Measurements from ENCODE around the gene SYCP2L. TPM values are rescaled to one million over a fixed set of nuclear protein-coding genes. Genes with fewer than 3 reads are reported as not detected.

The SYCP2L gene
- total and polyA plus RNA-seq, 2 of the 8 experiments (the other 6 are each of a cell fraction or from before 2014, with no cell fraction given) = 1.7 to 4.2 TPM

- Histone ChIP-seq H3K4me1 (replicated peaks in 1 of 4; ENCODE audit: control insufficient read depth in 3 of 4, insufficient read depth in 4 of 4, low read length in 3 of 4) (peaks cover 0 to 1% (median 0%) of the 10 kb centered on the region in 4 experiments; a peak in 1 of 7 replicates), H2BK5ac (ENCODE audit: low read depth, low read length) (no peak overlapping the region), H3K79me2 (ENCODE audit: control insufficient read depth in 1 of 2, insufficient read depth in 2 of 2, low read length in 2 of 2) (no peaks in the 10 kb centered on the region), H4K91ac (replicated peaks; ENCODE audit: insufficient read length, low read length) (no peak overlapping the region), H3K9me3 (ENCODE audit: insufficient read depth in 2 of 2, low read depth in 1 of 2, low read length in 1 of 2) (no peaks in the 10 kb centered on the region), H3K4me2 (ENCODE audit: insufficient read depth in 1 of 2, low read depth in 2 of 2, low read length in 2 of 2) (no peak overlapping the region), H2BK12ac (ENCODE audit: low read depth, low read length) (no peak overlapping the region), H3K18ac (ENCODE audit: extremely low read depth, low read length) (no peak overlapping the region), H3K14ac (ENCODE audit: insufficient read length) (no peak overlapping the region), H3K36me3 (ENCODE audit: control insufficient read depth in 2 of 4, insufficient read depth in 4 of 4, low read length in 3 of 4) (no peaks in the 10 kb centered on the region), H3K4ac (replicated peaks; ENCODE audit: insufficient read length, low read depth, low read length) (no peak overlapping the region), H3K4me3 (ENCODE audit: extremely low read depth in 1 of 4, insufficient read depth in 2 of 4, low read depth in 3 of 4, low read length in 4 of 4) (no peak overlapping the region), H3K56ac (replicated peaks; ENCODE audit: insufficient read length, low read depth, low read length) (no peak overlapping the region), H3K27me3 (replicated peaks in 1 of 4; ENCODE audit: control insufficient read depth in 3 of 4, extremely low read depth in 1 of 4, insufficient read depth in 3 of 4, low read length in 3 of 4) (no peaks in the 10 kb centered on the region), H2AFZ (ENCODE audit: low read length) (no peak overlapping the region), H2BK120ac (replicated peaks; ENCODE audit: low read depth, low read length) (no peak overlapping the region), H4K8ac (ENCODE audit: extremely low read depth, insufficient read depth, low read length) (no peak overlapping the region), H2BK20ac (ENCODE audit: low read length) (no peak overlapping the region), H4K5ac (ENCODE audit: insufficient read length, low read depth, low read length) (no peak overlapping the region), H4K20me1 (replicated peaks in 1 of 2; ENCODE audit: control insufficient read depth in 1 of 2, insufficient read depth in 2 of 2, low read length in 2 of 2) (no peaks in the 10 kb centered on the region), H2AK5ac (ENCODE audit: low read depth, low read length) (no peak overlapping the region), H3K23ac (ENCODE audit: insufficient read length) (no peak overlapping the region), H3K9ac (replicated peaks in 1 of 4; ENCODE audit: extremely low read depth in 1 of 4, low read depth in 3 of 4, low read length in 3 of 4) (no peak overlapping the region), H2BK15ac (ENCODE audit: low read length) (no peak overlapping the region), H3K79me1 (ENCODE audit: low read depth, low read length) (no peaks in the 10 kb centered on the region), H3K27ac (ENCODE audit: low read depth, low read length) (no peak overlapping the region), H3K23me2 (ENCODE audit: low read depth, low read length) (0 out of 2 replicates have a peak, but pooled peaks cover 2% of the 10 kb centered on the region)
- no peak for FAIRE-seq
- DNase-seq (ENCODE audit: low read depth in 1 of 2, low spot score in 2 of 2) = no peak
- ChIA-PET POLR2A (ENCODE audit: partially characterized antibody) (interaction anchor here (1.4 kb wide), 1 partner anchor 10 kb away, joined by 5 read pairs; no protein-coding TSS in a partner anchor), CTCF (ENCODE audit: partially characterized antibody) (no interaction called here)
- TF ChIP-seq CEBPB (IDR thresholded peaks at IDR 0.05; ENCODE audit: low read depth, low read length) (no peak), TAF7 (optimal IDR thresholded peaks at IDR 0.05; ENCODE audit: borderline replicate concordance, low read depth, low read length) (no peak), SUZ12 (IDR thresholded peaks at IDR 0.05; ENCODE audit: low read length) (no peak), YY1 (IDR thresholded peaks at IDR 0.05; ENCODE audit: low read depth, low read length) (no peak), JUN (IDR thresholded peaks at IDR 0.05; ENCODE audit: low read depth, low read length) (no peak), BRCA1 (IDR thresholded peaks at IDR 0.05; ENCODE audit: low read depth, low read length) (no peak)
- 91% methylated on average over 15 of the region's 15 CpGs; no CpG with 5 or more reads in 1 of the 2 experiments for WGBS, 2 experiments (ENCODE audit: extremely low coverage in 1 of 2, insufficient coverage in 1 of 2, insufficient read length in 1 of 2, insufficient replicate concordance in 2 of 2, low coverage in 1 of 2, low lambda C conversion rate in 2 of 2, missing lambda C conversion rate in 1 of 2)
Observed at GRCh38 chr6:10989587-10989986, 102.7 kb downstream of the SYCP2L start.
